GM12864 (cell line): Measurements from ENCODE around the gene ZBTB7B.
A peak's percentile ranks its signal among the peaks of the same experiment; 100 is the strongest.
"Not testable (repeated sequence)": the region's sequence is repeated elsewhere in the genome, so short reads cannot be mapped to it uniquely, and the experiment has no call there.

Experiments
- DNase-seq: peaks from one replicate; pipeline ENCODE4 v3.0.0-alpha.2; 2011; ENCODE audit warnings: low read depth
- H3K4me3 ChIP-seq: 2 replicates; pipeline ENCODE4 v1.5.1; 2011; ENCODE audit warnings: mild to moderate bottlenecking, low read depth, low read length, control low read depth
- CTCF ChIP-seq: IDR thresholded peaks from 2 replicates; pipeline ENCODE4 v1.5.1; 2011; ENCODE audit warnings: low read depth, mild to moderate bottlenecking, moderate library complexity, low read length, control low read depth, inconsistent platforms; ENCODE audit errors: missing control alignments

Gene ZBTB7B

GRCh38 chr1:154990276-154990675 lies 12.3 kb upstream of the ZBTB7B start:
- H3K4me3 ChIP-seq, result no peak overlapping the region
- no peak for DNase-seq
- no peak for TF ChIP-seq CTCF

GRCh38 chr1:154992721-154993571 lies 9.7 kb upstream of the ZBTB7B start:
- peak; percentile 7 for TF ChIP-seq CTCF
- H3K4me3 ChIP-seq, result no peak overlapping the region
- no peak for DNase-seq

GRCh38 chr1:154993572-154994268 lies 8.9 kb upstream of the ZBTB7B start, which contains the start of gene LENEP:
Gene LENEP (plus strand): TSS chr1:154993586. CDS start chr1:154993608, 22 bp downstream.
- DNase-seq, result no peak
- no peak for TF ChIP-seq CTCF
- no peak within 1 kb of the TSS for H3K4me3 ChIP-seq

- H3K4me3 ChIP-seq, result no peak overlapping the region
- no peak for TF ChIP-seq CTCF
- DNase-seq, result no peak
Measured at GRCh38 chr1:154994269-154994587, 8.4 kb upstream of the ZBTB7B start.

GRCh38 chr1:154994591-154994990 lies 8.0 kb upstream of the ZBTB7B start:
- no peak for DNase-seq
- no peak overlapping the region for H3K4me3 ChIP-seq
- no peak for TF ChIP-seq CTCF

- H3K4me3 ChIP-seq, DNase-seq: not testable (repeated sequence)
Measured at GRCh38 chr1:154995301-154995983, 7.2 kb upstream of the ZBTB7B start.

GRCh38 chr1:154996966-154997701 lies 5.5 kb upstream of the ZBTB7B start:
- H3K4me3 ChIP-seq, result no peak overlapping the region
- TF ChIP-seq CTCF, result no peak
- DNase-seq, result no peak
